Endometrial microvascular endothelial cells (primary cell): ENCODE measurements around the gene SERPINA9. TPM values are rescaled to one million over a fixed set of nuclear protein-coding genes. Genes with fewer than 3 reads are reported as not detected.
"Not testable (repeated sequence)": the region's sequence is repeated elsewhere in the genome, so short reads cannot be mapped to it uniquely, and the experiment has no call there.

Source experiments
- in situ Hi-C: cut with HindIII; loops from 2 replicates; pipeline ENCODE4 v1.10.0; 2017; ENCODE audit warnings: low sequenced_read_pairs, low pct_unique_long_range_greater_than_20kb; ENCODE audit errors: inconsistent ontology term
- total RNA-seq: library from RNA; depleted of rRNA; stranded (reverse); fragments of >200 nt; gene quantifications from one replicate; pipeline ENCODE4 v1.2.3, GENCODE V29; 2015; ENCODE audit errors: inconsistent ontology term

The SERPINA9 gene
- total RNA-seq, 1 donor from 2014 or later: not detected

GRCh38 chr14:94494085-94494484 lies 18.1 kb upstream of the SERPINA9 start:
- in situ Hi-C loops: no loop called here

GRCh38 chr14:94491511-94491910 lies 15.5 kb upstream of the SERPINA9 start:
- in situ Hi-C loops: no loop called here

GRCh38 chr14:94489336-94489735 lies 13.3 kb upstream of the SERPINA9 start:
- in situ Hi-C loops: no loop called here

GRCh38 chr14:94486883-94487282 lies 10.9 kb upstream of the SERPINA9 start:
- in situ Hi-C loops: no loop called here

- in situ Hi-C loops: no loop called here
Measured at GRCh38 chr14:94485944-94486841, 10.2 kb upstream of the SERPINA9 start.

- in situ Hi-C loops: no loop called here
Measured at GRCh38 chr14:94484481-94484880, 8.5 kb upstream of the SERPINA9 start.

GRCh38 chr14:94483729-94484275 lies 7.8 kb upstream of the SERPINA9 start:
- in situ Hi-C loops: no loop called here

GRCh38 chr14:94483071-94483451 lies 7.1 kb upstream of the SERPINA9 start:
- in situ Hi-C loops: no loop called here

- in situ Hi-C loops: not testable (repeated sequence)
Measured at GRCh38 chr14:94482132-94483070, 6.4 kb upstream of the SERPINA9 start.

GRCh38 chr14:94481468-94482131 lies 5.6 kb upstream of the SERPINA9 start:
- in situ Hi-C loops: no loop called here

GRCh38 chr14:94480809-94481208 lies 4.8 kb upstream of the SERPINA9 start:
- in situ Hi-C loops: no loop called here

- in situ Hi-C loops: no loop called here
Measured at GRCh38 chr14:94478420-94478819, 2.4 kb upstream of the SERPINA9 start.

- in situ Hi-C loops: no loop called here
Measured at GRCh38 chr14:94474581-94475031, 1.4 kb downstream of the SERPINA9 start.

- in situ Hi-C loops: no loop called here
Measured at GRCh38 chr14:94473666-94474410, 2.2 kb downstream of the SERPINA9 start.

GRCh38 chr14:94472842-94473241 lies 3.2 kb downstream of the SERPINA9 start:
- in situ Hi-C loops: no loop called here

GRCh38 chr14:94471045-94471444 lies 5.0 kb downstream of the SERPINA9 start:
- in situ Hi-C loops: no loop called here

- in situ Hi-C loops: no loop called here
Measured at GRCh38 chr14:94470311-94470710, 5.7 kb downstream of the SERPINA9 start.

GRCh38 chr14:94469261-94469660 lies 6.7 kb downstream of the SERPINA9 start:
- in situ Hi-C loops: no loop called here
